ENCODE results near the gene KRTAP12-1. TPM values are rescaled to one million over a fixed set of nuclear protein-coding genes. Genes with fewer than 3 reads are reported as not detected.

KRTAP12-1 gene
- total RNA-seq, 1 donor from 2014 or later: not detected

DNA sequence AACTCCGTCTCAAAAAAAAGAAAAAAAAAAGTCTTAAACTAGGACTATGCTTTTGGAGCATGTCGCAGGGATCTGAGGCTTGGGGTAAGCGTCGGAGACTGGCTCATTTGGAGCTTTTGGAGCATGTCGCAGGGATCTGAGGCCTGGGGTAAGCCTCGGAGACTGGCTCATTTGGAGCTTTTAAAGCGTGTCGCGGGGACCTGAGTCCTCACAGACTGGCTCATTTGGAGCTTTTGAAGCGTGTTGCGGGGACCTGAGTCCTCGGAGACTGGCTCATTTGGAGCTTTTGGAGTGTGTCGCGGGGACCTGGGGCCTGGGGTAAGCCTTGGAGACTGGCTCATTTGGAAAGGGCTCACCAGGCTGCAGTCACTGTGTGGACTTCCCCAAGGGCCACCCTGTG, 43.0 kb upstream of the KRTAP12-1 start:
- no peaks in the 10 kb centered on the region for H3K36me3 ChIP-seq (ENCODE audit: insufficient read depth, low read length)
- no peak overlapping the region for H2AFZ ChIP-seq (ENCODE audit: low read depth, low read length)
- TF ChIP-seq, protein P1, sequence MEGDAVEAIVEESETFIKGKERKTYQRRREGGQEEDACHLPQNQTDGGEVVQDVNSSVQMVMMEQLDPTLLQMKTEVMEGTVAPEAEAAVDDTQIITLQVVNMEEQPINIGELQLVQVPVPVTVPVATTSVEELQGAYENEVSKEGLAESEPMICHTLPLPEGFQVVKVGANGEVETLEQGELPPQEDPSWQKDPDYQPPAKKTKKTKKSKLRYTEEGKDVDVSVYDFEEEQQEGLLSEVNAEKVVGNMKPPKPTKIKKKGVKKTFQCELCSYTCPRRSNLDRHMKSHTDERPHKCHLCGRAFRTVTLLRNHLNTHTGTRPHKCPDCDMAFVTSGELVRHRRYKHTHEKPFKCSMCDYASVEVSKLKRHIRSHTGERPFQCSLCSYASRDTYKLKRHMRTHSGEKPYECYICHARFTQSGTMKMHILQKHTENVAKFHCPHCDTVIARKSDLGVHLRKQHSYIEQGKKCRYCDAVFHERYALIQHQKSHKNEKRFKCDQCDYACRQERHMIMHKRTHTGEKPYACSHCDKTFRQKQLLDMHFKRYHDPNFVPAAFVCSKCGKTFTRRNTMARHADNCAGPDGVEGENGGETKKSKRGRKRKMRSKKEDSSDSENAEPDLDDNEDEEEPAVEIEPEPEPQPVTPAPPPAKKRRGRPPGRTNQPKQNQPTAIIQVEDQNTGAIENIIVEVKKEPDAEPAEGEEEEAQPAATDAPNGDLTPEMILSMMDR (IDR thresholded peaks at IDR 0.05; ENCODE audit: insufficient read depth, low read depth, low read length): no peak
- TF ChIP-seq EZH2 (IDR thresholded peaks at IDR 0.05; ENCODE audit: insufficient read depth, low read length): no peak
- H3K4me1 ChIP-seq (ENCODE audit: insufficient read depth, low read length): no peaks in the 10 kb centered on the region
- H4K20me1 ChIP-seq (ENCODE audit: insufficient read depth, low read length): no peaks in the 10 kb centered on the region
- FAIRE-seq (no peak), DNase-seq (ENCODE audit: low read depth) (no peak)
- Mint-ChIP-seq H3K4me1 (ENCODE audit: low read depth, unreplicated experiment) (peaks cover 5% of the 10 kb centered on the region), H3K4me3 (ENCODE audit: unreplicated experiment) (no peak overlapping the region), H3K27ac (ENCODE audit: unreplicated experiment) (no peak overlapping the region), H3K9me3 (ENCODE audit: unreplicated experiment) (peaks cover 4% of the 10 kb centered on the region), H3K27me3 (ENCODE audit: low read depth, unreplicated experiment) (peaks cover 55% of the 10 kb centered on the region), H3K36me3 (ENCODE audit: low read depth, unreplicated experiment) (no peaks in the 10 kb centered on the region)
- peaks cover 22% of the 10 kb centered on the region for H3K27me3 ChIP-seq (ENCODE audit: insufficient read depth, low read length)
- H3K4me3 ChIP-seq (ENCODE audit: insufficient read depth, low read depth, low read length): no peak overlapping the region
- H3K9ac ChIP-seq (ENCODE audit: low read length): no peak overlapping the region
- no peak overlapping the region for H3K4me2 ChIP-seq (ENCODE audit: low read length)
- no peak overlapping the region for H3K27ac ChIP-seq (ENCODE audit: low read depth, low read length)
- H3K79me2 ChIP-seq (ENCODE audit: insufficient read depth, low read length): no peaks in the 10 kb centered on the region
- peaks cover 2% of the 10 kb centered on the region for H3K9me3 ChIP-seq (ENCODE audit: insufficient read depth, low read depth, low read length)

DNA sequence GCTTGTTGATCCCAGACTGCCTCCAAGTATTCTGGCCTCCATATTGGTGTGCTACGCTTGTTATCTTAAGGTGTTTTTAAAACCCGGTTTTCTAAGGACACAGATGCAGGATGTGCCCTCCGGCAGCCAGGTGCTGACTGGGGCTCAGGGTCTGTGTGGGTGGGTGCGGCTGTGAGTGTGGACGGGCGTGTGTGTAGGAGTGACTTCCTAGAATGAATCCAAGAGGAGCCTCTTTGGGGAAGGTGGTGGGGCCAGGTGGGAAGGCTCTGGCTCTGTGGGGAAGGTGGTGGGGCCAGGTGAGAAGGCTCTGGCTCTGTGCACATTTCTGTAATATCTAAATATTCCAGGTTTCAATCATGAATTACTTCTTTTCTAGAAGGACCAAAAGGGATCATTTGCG, 42.2 kb upstream of the KRTAP12-1 start:
- H3K4me3 Mint-ChIP-seq (ENCODE audit: unreplicated experiment): no peak overlapping the region

More for the DNA sequence above, 42.2 kb upstream of the KRTAP12-1 start:
- H3K4me2 ChIP-seq (ENCODE audit: low read length): no peak overlapping the region
- peaks cover 29% of the 10 kb centered on the region for H3K27me3 ChIP-seq (ENCODE audit: insufficient read depth, low read length)
- peaks cover 5% of the 10 kb centered on the region for H3K4me1 Mint-ChIP-seq (ENCODE audit: low read depth, unreplicated experiment)
- no peak overlapping the region for H3K4me3 ChIP-seq (ENCODE audit: insufficient read depth, low read depth, low read length)
- no peaks in the 10 kb centered on the region for H3K36me3 Mint-ChIP-seq (ENCODE audit: low read depth, unreplicated experiment)
- no peak overlapping the region for H3K9ac ChIP-seq (ENCODE audit: low read length)
- H3K27me3 Mint-ChIP-seq (ENCODE audit: low read depth, unreplicated experiment): peaks cover 57% of the 10 kb centered on the region
- no peak overlapping the region for H3K27ac Mint-ChIP-seq (ENCODE audit: unreplicated experiment)
- no peaks in the 10 kb centered on the region for H4K20me1 ChIP-seq (ENCODE audit: insufficient read depth, low read length)
- no peak for TF ChIP-seq EZH2 (IDR thresholded peaks at IDR 0.05; ENCODE audit: insufficient read depth, low read length)
- TF ChIP-seq, protein P1 (IDR thresholded peaks at IDR 0.05; ENCODE audit: insufficient read depth, low read depth, low read length): no peak
- no peaks in the 10 kb centered on the region for H3K4me1 ChIP-seq (ENCODE audit: insufficient read depth, low read length)
- DNase-seq (ENCODE audit: low read depth) (no peak), FAIRE-seq (no peak)
- no peaks in the 10 kb centered on the region for H3K36me3 ChIP-seq (ENCODE audit: insufficient read depth, low read length)
- H2AFZ ChIP-seq (ENCODE audit: low read depth, low read length): no peak overlapping the region
- H3K9me3 Mint-ChIP-seq (ENCODE audit: unreplicated experiment): peaks cover 4% of the 10 kb centered on the region
- no peaks in the 10 kb centered on the region for H3K79me2 ChIP-seq (ENCODE audit: insufficient read depth, low read length)
- no peak overlapping the region for H3K27ac ChIP-seq (ENCODE audit: low read depth, low read length)
- no peaks in the 10 kb centered on the region for H3K9me3 ChIP-seq (ENCODE audit: insufficient read depth, low read depth, low read length)
